Measurements from ENCODE around the gene KRTAP10-10.
"Not testable (repeated sequence)": the region's sequence is repeated elsewhere in the genome, so short reads cannot be mapped to it uniquely, and the experiment has no call there.

The KRTAP10-10 gene

DNA sequence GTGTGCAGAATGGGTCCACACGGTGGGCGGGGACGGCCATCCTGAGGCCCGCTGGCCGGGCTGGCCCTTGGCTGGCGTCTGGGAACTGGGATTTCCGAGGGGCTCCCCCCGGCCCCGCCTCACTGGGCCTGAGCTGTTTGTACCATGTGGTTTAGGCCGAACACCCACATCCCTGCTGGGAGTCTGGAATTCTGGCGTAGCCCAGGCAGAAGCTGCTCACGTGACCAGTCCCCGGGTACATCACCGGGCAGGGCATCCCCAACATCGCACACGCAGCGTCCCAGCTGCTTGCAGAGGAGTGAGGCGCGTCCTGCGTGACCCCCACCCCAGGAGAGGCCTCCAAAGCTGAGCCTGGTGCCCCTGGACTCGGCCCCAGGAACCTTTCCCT, 34.7 kb upstream of the KRTAP10-10 start:
- DNase-seq (ENCODE audit: low read depth in 3 of 3), result no peak

DNA sequence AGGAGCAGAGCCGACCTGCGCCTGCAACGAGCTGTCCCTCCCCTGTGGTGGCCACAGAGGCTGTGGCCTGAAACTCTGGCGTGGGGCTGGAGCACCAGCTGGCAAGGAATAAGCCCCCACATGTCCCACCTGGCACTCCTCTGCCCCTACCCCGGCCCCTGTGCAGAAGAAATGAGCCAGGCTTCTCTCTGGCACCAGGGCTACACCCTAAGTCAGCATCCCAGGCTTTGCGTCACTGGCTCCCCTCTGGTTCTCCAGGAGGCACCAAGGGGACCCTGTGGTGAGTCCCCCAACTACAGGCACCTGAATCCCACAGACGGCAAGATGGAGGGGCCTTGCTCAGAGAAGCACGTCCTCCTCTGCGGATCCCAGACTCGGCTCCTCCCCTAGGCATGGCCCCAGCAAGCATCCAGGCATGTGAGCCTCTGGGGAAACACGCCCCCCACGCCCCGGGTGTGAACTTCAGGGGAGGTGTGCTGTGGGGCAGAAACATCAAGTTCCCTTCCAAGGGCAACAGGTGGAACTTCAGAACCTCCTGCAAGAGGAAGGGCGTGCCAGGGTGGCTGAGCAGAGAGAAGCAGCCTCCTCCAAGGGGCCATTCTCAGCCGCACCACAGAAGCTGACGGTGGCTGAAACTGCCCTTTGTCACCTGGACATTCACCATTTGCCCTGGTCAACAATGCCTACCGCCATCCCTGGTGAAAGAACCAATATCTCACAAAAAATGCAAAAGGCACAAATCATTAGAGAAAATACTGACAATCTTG, 33.9 kb upstream of the KRTAP10-10 start:
- DNase-seq (ENCODE audit: low read depth in 3 of 3), result no peak

DNA sequence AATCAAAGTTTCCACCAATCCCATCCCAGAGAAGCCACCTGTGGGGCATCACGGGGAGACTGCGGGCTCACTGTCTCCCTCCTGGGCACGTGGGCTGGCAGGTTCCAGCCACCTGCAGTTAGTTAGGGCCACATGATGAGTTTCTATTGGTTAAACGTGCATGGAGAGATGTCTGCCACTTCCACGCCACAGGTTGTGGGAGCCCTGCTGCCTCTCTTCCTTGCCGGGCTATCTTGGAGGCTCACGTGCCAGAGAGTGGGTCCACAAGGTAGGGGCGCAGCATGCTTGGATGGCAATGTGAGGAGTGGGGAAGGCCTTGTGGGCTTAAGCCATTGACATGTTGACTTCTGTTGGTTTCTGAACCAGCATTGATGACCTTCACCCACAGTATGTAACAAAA, 33.2 kb upstream of the KRTAP10-10 start:
- no peak for DNase-seq (ENCODE audit: low read depth in 3 of 3)

DNA sequence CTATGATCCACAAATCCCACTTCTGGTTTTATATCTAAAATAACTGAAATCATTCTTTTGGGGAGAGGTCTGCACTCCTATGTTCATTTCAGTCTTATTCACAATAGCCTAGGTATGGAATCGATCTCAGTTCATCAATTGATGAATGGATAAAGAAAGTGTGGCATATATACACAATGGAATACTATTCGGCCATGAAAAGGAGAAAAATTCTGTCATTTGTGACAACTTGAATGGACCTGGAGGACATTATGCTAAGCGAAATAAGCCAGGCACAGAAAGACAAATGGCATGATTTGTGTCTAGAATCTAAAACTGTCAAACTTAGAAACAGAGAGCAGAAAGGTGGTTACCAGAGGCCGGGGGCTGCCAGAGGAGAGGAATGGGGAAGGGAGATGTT, 30.7 kb upstream of the KRTAP10-10 start:
- DNase-seq (ENCODE audit: low read depth in 3 of 3), result no peak

DNA sequence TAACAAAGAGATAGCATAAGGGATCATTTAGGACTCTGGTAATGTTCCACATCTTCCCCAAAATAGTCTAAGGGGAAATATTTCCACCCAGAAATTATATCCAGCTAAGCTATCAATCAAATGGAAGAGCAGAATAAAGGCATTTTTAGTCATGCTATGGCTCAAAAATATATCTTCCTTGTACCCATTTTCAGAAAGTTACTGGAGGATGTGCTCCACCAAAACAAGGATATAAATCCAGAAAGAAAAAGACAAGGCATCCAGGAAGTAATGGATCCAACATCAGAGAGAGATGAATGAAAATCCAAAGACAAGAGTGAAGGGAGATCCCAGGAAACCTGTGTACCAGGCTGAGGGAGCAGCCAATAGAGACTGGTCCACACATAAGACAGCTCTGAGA, 28.0 kb upstream of the KRTAP10-10 start:
- DNase-seq (ENCODE audit: low read depth in 3 of 3), result no peak

DNA sequence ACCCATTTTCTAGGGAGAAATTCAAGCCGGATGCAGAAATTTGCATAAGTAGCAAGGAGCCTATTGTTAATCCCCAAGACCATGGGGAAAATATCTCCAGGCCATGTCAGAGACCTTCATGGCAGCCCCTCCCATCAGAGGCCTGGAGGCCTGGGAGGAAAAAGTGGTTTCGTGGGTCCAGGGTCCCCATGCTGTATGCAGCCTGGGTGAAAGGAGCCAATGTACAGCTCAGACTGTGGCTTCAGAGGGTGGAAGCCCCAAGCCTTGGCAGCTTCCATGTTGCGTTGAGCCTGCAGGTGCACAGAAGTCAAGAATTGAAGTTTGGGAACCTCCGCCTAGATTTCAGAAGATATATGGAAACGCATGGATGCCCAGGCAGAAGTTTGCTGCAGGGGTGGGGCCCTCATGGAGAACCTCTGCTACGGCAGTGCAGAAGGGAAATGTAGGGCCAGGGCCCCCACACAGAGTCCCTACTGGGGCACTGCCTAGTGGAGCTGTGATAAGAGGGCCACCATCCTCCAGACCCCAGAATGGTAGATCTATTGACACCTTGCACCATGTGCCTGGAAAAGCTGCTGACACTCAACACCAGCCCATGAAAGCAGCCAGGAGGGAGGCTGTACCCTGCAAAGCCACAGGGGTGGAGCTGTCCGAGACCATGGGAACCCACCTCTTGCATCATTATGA, 26.9 kb upstream of the KRTAP10-10 start:
- DNase-seq (ENCODE audit: low read depth in 3 of 3), result not testable (repeated sequence)

DNA sequence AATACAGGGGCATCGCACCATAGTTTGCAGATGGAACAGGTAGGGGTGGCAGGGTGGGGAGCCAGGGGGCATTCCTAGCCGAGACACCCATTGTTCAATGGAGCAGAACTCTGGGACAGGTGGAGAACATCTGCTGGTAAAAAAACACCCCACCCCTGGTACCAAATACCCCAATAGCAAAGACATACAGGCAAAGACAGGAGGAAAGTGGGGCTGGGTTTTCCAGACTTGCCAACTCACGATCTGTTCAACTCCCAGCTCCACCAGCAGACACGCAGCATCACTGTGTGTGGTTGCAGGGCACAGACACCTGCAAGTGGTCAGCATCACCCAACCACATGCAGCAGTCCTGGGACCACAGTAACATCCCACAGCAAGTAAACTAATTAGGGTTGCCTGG, 25.6 kb upstream of the KRTAP10-10 start:
- no peak for DNase-seq (ENCODE audit: low read depth in 3 of 3)

DNA sequence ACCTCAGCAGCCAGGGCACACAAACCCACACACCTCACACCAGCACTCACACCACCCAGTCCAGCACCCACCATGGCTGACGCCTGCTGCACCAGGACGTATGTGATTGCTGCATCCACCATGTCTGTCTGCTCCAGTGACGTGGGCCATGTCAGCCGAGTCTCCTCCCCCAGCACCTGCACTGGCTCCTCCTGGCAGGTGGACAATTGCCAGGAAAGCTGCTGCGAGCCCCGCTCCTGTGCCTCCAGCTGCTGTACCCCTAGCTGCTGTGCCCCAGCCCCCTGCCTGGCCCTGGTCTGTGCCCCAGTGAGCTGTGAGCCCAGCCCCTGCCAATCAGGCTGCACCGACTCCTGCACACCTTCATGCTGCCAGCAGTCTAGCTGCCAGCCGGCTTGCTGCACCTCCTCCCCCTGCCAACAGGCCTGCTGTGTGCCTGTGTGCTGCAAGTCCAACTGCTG, 25.1 kb upstream of the KRTAP10-10 start, which contains the start of gene KRTAP10-8:
TSS of gene KRTAP10-8 (plus strand) at position 51 of the 458 bp plus-strand sequence. CDS start at position 73, 22 bp downstream.
- no peak for DNase-seq (ENCODE audit: low read depth in 3 of 3)

DNA sequence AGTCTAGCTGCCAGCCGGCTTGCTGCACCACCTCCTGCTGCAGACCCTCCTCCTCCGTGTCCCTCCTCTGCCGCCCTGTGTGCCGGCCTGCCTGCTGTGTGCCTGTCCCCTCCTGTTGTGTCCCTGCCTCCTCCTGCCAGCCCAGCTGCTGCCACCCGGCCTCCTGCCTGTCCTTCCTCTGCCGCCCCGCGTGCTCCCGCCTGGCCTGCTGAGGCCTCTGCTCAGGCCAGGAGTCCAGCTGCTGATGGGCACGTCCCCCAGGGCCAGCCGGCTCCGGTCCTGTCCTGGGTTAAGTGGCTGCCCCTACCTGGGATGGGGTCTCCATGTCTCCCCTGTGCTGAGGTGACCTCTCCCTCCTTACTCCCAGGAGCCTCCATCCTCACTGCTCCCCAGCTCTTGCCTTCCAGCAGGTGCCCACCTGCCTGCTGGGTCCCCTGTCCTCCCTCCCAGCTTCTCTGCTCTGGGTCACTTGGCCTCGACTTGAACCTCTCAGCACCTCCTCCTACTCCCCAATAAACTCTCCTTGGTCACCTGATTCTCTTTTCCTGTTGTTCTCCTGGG, 24.4 kb upstream of the KRTAP10-10 start:
- no peak for DNase-seq (ENCODE audit: low read depth in 3 of 3)

DNA sequence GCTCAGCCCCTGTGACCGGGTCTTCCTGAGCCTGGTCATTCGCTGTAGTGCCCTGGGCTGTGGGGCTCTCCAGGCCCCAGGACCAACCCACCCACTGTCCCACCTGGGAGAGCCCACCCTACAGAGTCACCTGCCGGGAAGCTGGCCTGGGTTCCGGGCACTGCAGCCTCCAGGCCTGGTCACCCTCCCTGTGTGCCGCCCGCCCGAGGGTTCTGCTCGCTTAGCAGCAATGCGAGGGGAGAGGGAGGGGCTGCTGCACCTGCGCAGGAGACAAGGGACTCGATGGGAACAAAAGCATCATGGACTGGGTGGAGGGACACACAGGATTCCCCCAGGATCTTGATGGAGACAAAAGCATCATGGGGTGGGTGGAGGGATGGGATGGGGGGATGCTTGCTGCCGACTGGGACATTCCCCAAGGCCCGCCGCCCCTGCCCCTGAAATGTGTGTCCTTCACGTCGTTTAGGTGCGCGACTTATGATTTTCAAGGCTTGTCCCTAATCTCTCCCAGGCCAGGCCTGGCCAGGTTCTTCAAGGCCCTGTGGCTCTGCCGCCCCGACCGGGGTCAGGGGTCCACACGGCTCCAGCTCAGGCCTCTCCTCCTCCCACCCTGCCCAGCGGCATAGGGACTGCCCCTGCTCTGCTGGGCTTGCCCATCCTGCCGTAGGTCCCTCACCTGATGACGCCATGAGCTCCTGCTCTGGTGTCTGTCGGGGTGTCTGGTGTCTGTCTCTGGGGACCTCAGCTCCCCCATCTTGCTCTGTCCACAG, 23.6 kb upstream of the KRTAP10-10 start:
- DNase-seq (ENCODE audit: low read depth in 3 of 3), result no peak

DNA sequence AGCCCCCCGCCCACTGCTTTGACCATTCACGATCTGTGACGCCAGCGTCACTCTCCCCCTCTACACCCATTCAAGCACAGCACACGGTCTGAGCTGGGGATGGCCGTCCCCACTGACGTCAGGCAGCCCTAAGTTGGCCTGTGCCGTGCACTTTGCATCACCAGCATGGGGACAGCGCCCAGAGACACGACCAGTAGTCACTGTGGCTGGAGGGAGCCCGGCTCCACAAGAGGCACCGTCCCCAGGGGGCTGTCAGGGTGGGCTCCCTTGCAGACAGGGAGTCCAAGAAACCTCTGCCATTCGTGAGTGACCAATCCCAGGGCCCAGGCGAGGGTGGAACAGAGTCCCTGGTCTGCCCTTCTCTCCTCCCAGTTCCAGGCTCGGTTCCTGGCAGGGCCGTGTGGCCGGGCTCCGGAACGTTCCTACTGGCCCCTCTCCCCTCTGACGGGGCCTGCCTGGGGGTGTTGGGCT, 23.0 kb upstream of the KRTAP10-10 start:
- no peak for DNase-seq (ENCODE audit: low read depth in 3 of 3)

DNA sequence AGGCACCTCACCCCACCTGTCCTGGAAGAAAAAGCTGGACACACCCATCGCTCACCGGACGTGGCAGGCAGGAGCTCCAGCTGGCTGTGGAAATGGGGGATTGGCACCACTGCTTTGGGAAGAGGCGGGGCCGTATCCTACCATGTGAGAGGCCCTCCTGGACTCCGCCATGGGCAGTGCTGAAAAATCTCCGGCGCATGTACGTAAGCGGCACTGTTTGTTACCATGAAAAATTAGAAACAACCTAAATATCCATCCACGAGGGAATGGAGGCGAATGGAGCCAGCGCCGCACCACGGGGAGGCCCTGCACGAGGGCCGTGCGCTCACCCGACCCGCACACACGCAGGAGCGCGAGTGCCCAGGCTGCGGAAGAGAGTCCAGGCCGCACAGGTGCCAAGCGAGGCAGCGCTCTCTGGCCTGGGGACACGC, 22.2 kb upstream of the KRTAP10-10 start:
- no peak for DNase-seq (ENCODE audit: low read depth in 3 of 3)

DNA sequence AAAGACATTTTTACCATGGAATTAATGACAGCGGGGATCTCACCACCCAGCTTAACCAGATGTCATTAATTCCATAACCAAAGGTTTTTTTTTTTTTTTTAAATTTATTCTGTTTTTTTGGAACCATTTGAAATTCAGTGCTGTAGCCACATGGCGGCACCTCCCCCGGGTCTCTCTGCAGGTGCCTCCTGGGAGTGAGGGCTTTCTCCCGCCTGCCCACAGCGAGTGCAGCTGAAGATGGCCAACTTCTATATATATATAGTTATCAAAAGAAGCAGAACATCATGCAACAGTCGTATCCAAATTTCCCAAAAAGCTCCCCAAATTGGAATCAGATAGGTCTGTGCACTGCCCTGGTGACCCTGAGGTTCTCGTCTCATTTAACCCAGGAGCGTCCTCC, 21.7 kb upstream of the KRTAP10-10 start:
- DNase-seq (ENCODE audit: low read depth in 3 of 3), result no peak

DNA sequence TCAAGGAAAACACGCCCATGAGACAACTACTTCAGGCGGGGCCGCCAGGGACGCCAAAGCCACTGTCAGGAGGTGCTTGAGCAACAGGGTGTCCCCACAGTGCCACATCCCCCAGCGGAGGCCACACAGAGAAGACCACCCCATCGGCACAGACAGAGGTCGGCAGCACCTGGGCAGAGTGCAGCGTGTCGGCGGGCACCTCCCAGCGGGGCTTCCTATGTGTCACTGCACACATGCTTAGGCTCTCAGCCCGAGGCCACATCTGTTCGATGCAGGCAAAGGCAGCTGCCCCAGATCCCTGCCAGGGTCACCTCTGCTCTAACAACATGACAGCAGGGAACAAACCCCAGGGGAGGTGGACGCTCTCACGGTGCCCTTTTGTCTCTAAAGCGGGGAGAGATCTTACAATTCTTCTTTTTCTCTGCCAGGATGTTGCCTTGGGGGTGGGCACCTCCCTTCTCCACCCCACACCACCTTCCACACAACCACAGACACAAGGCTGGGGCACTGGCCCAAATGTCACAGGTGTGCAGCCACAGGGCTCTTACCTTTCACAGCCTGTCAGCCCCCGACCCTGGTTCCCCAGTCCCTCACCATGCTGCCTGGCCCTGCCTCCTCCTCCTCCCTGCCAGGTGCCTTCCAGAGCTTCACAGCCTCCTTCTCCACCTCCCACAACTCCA, 21.1 kb upstream of the KRTAP10-10 start:
- DNase-seq (ENCODE audit: low read depth in 3 of 3), result no peak

DNA sequence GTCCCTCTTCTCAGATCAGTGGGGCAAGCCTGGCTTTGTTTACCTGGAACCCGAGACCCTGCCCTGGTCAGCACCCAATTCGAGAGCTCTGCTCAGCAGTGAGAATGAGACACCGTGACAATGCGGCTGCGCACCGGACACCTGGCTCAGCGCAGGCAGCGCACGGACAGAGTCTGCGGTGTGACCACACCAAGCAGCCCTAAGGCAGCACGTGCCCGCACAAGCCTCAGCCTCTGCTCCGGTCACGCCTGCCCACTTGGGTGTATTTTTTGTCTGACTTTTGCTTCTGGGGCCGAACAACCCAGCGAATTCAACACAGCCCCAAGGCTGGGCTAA, 20.6 kb upstream of the KRTAP10-10 start:
- no peak for DNase-seq (ENCODE audit: low read depth in 3 of 3)

DNA sequence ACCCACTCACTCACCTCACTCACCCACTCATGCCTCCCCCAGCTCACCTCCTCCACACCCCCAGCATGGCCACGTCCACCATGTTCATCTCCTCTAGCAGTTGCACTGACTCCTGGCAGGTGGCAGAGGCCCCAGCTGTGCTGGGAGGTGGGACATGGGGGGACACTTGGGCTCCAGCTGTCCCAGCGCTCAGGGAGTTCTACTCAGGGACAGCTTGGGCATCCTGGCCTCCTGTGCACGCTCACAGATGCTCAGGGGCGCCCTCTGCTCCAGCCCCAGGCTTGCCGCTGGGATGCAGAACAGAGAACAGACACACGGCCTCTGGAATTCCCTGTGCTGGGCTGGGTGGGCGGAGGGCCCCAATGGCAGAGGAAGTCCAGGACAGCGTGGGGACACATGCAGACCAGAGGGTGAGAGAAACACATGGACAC, 20.1 kb upstream of the KRTAP10-10 start:
- no peak for DNase-seq (ENCODE audit: low read depth in 3 of 3)

DNA sequence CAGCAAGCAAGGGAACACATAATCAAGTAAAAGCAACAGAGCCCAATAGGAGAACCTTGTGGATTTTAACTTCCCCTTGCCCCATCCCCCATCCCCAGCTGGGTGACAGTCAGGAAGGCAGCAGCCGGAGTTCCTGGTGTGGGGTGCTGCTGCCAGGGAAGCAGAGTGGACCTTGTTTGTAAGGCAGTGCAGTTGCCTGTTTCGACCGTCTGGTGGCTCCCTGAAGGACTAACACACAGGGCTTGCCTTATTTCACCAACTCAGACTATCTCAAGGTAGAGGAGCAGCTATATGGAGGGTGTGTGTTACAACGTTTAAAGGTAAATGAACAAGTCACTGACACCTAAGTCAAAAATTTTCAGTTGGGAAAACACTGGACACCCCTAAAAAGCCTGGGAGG, 18.7 kb upstream of the KRTAP10-10 start:
- DNase-seq (ENCODE audit: low read depth in 3 of 3), result no peak

DNA sequence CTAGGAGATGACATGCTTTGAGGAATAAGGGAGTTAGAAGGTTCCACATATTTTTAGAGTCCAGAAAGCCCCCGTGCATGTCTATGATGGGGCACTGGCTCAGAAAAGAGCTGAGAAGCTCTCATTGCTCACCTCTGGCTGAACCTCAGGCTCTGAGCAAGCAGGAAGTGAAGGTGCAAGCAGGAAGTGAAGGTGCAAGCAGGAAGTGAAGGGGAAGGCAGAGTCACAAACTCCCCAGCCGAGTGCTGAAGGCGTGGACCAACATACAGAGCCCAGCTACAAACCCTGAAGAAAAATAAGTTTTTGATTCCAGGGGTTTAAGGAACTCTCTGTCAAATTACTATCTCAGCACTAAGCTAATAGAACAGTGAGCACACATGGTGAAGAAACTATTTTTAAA, 18.2 kb upstream of the KRTAP10-10 start:
- DNase-seq (ENCODE audit: low read depth in 3 of 3), result peak; percentile 8 to 20 (median 20)

DNA sequence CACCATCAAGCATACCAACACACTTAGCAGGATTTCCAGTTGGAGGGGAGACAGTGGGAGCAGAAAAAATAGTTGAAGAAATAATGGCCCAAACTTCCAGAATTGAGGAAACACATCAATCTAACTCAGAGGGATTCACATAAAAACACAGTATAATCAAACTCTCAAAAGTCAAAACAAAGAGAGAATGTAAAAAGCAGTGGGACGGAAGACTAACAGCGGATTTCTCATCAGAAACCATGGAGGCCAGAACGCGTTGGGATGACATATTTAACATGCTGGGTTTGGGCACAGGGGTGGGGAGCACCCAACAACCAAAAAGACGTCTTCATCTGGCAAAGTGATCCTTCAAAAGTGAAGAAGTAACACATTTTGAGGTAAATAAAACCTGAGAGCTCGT, 17.3 kb upstream of the KRTAP10-10 start:
- no peak for DNase-seq (ENCODE audit: low read depth in 3 of 3)

DNA sequence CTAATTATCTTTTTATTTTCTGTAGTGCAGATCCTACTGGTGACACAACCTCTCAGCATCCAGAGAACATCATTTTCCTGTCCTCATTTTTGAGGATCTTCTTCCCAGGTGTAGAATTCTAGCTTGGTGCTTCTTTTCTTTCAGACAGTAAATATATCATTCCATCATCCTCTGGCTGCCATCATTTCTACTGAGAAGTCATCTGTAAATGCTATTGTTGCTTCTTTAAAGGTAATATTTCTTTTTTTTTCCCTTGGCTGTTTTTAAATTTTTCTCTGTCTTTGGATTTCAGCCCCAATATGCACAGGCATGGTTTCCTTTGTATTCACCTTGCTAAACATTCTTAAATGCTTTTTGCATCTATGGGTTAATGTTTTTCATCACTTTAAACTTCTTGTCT, 13.6 kb upstream of the KRTAP10-10 start:
- DNase-seq (ENCODE audit: low read depth in 3 of 3), result no peak

DNA sequence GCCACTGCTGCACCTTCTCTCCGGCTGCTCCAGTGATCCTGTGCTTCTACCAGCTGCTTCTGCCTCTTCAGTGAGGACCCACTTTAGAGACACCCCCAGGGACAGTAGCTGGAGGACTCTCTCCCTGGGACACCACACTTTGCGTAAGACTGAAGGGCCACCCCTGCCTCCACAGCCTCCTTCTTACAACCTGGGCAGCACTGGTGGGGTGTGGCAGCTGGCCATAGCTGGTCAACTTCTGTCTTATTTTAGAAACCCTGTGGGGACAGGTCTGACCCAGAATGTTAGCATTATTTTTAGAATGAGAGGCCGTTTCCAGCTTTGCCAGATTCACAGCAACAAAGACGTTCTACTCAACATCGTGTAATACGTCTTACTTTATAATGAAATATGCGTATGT, 11.4 kb upstream of the KRTAP10-10 start:
- no peak for DNase-seq (ENCODE audit: low read depth in 3 of 3)

DNA sequence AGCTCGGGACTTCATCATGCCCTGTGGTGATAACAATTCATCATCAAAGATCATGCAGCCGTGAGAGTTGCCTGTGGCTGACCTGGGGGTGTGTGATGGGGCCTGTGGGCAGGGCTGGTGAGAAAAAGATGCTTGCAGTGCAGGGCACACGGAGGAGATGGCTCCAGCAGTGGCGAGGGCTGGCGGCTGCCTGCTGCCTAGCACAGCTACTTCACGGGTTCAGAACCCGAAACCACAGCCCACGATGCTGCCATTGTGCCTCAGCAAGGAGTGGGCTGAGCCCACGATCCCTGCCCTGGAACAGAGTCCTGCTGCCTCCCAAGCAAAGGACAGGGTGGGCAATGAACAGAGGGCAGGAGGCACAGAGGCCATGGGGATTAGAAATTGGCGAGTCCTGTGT, 10.9 kb upstream of the KRTAP10-10 start:
- DNase-seq (ENCODE audit: low read depth in 3 of 3), result no peak
